Neural cell (in vitro differentiated cells): ENCODE results near the gene ST6GALNAC5. TPM values are rescaled to one million over a fixed set of nuclear protein-coding genes. Genes with fewer than 3 reads are reported as not detected.
"Not testable (repeated sequence)": the region's sequence is repeated elsewhere in the genome, so short reads cannot be mapped to it uniquely, and the experiment has no call there.

Source experiments
- H2AFZ ChIP-seq: fragments of 200-600, 300-800 bp; sonication (generic), shearing (Covaris generic); 2 replicates; pipeline ENCODE4 v1.6.0; 2014; ENCODE audit warnings: low read depth, mild to moderate bottlenecking, antibody characterized with exemption, low read length, moderate library complexity
- H3F3A ChIP-seq: fragments of 200-600 bp; shearing (Covaris generic); 2 replicates; pipeline ENCODE4 v1.6.1; 2016; ENCODE audit warnings: mild to moderate bottlenecking, moderate library complexity, mixed read lengths, antibody characterized with exemption, low read length; ENCODE audit not compliant: insufficient read depth, poor library complexity, severe bottlenecking
- H3K27ac ChIP-seq: fragments of 200-600, 300-800 bp; sonication (generic), shearing (Covaris generic); 2 replicates; pipeline ENCODE4 v1.5.1; 2014; ENCODE audit warnings: mild to moderate bottlenecking, low read length, moderate library complexity
- H3K27me3 ChIP-seq: fragments of 300-800, 200-600 bp; sonication (generic), shearing (Covaris generic); 2 replicates; pipeline ENCODE4 v1.6.0; 2014; ENCODE audit warnings: mild to moderate bottlenecking, low read depth, low read length, moderate library complexity; ENCODE audit not compliant: insufficient read depth
- H3K36me3 ChIP-seq: fragments of 300-800, 200-600 bp; sonication (generic), shearing (Covaris generic); 2 replicates; pipeline ENCODE4 v1.5.1; 2014; ENCODE audit warnings: mild to moderate bottlenecking, antibody characterized with exemption, low read length, moderate library complexity; ENCODE audit not compliant: insufficient read depth
- H3K4me2 ChIP-seq: fragments of 300-800, 200-600 bp; sonication (generic), shearing (Covaris generic); 2 replicates; pipeline ENCODE4 v1.6.0; 2014; ENCODE audit warnings: mild to moderate bottlenecking, low read length
- H3K4me3 ChIP-seq: fragments of 300-800, 200-600 bp; sonication (generic), shearing (Covaris generic); 2 replicates; pipeline ENCODE4 v1.5.1; 2014; ENCODE audit warnings: mild to moderate bottlenecking, low read length, moderate library complexity
- H3K79me2 ChIP-seq: fragments of 200-600 bp; shearing (Covaris generic); replicated peaks from 2 replicates; pipeline ENCODE4 v1.6.0; 2014; ENCODE audit warnings: mild to moderate bottlenecking, low read length, moderate library complexity; ENCODE audit not compliant: insufficient read depth
- H3K9ac ChIP-seq: fragments of 300-800, 200-600 bp; sonication (generic), shearing (Covaris generic); 2 replicates; pipeline ENCODE4 v1.6.1; 2016; ENCODE audit warnings: mild to moderate bottlenecking, low read length, mixed read lengths
- H3K9me2 ChIP-seq: fragments of 200-600 bp; shearing (Covaris generic); 2 replicates; pipeline ENCODE4 v1.6.1; 2016; ENCODE audit warnings: mild to moderate bottlenecking, low read length, mixed read lengths; ENCODE audit not compliant: insufficient read depth
- H3K9me3 ChIP-seq: fragments of 200-600, 300-800 bp; sonication (generic), shearing (Covaris generic); 2 replicates; pipeline ENCODE4 v1.6.1; 2016; ENCODE audit warnings: mild to moderate bottlenecking, mixed run types, low read length, moderate library complexity, mixed read lengths
- H4K20me1 ChIP-seq: fragments of 200-600 bp; shearing (Covaris generic); 2 replicates; pipeline ENCODE4 v1.6.1; 2016; ENCODE audit warnings: mild to moderate bottlenecking, mixed run types; ENCODE audit not compliant: insufficient read depth
- EP300 ChIP-seq: fragments of 450-650 bp; conservative IDR thresholded peaks from 2 replicates; pipeline ENCODE4 v1.6.1; 2014; ENCODE audit warnings: antibody characterized with exemption, mild to moderate bottlenecking, moderate library complexity; ENCODE audit not compliant: poor library complexity, severe bottlenecking
- EZH2 ChIP-seq: fragments of 200-600, 300-800 bp; shearing (Covaris generic), sonication (generic); IDR thresholded peaks from 2 replicates; pipeline ENCODE4 v1.6.1; 2014; ENCODE audit warnings: antibody characterized with exemption, low read length, borderline replicate concordance, mild to moderate bottlenecking; ENCODE audit not compliant: insufficient read depth, poor library complexity, severe bottlenecking
- MXI1 ChIP-seq: fragments of 450-650 bp; conservative IDR thresholded peaks from 2 replicates; pipeline ENCODE4 v1.6.1; 2014; ENCODE audit warnings: antibody characterized with exemption, mild to moderate bottlenecking; ENCODE audit not compliant: poor library complexity, severe bottlenecking
- POLR2AphosphoS5 ChIP-seq: IDR thresholded peaks from 2 replicates; pipeline ENCODE4 v1.6.1; 2012
- RAD21 ChIP-seq: fragments of 450-650 bp; conservative IDR thresholded peaks from 2 replicates; pipeline ENCODE4 v1.6.1; 2014; ENCODE audit warnings: antibody characterized with exemption, mild to moderate bottlenecking, moderate library complexity
- SMC3 ChIP-seq: fragments of 450-650 bp; conservative IDR thresholded peaks from 2 replicates; pipeline ENCODE4 v1.6.1; 2014; ENCODE audit warnings: antibody characterized with exemption, mild to moderate bottlenecking, moderate library complexity; ENCODE audit not compliant: poor library complexity
- TAF1 ChIP-seq: IDR thresholded peaks from 2 replicates; pipeline ENCODE4 v1.6.1; 2012; ENCODE audit warnings: low read depth
- polyA plus RNA-seq: library from polyadenylated mRNA; depleted of rRNA; stranded (reverse); fragments of >200 nt; gene quantifications from 2 replicates; pipeline ENCODE4 v1.2.3, GENCODE V29; 2014
- TF ChIP-seq, protein P1 (sequence below): IDR thresholded peaks from 2 replicates; pipeline ENCODE4 v1.6.1; 2012; ENCODE audit warnings: borderline replicate concordance
- TF ChIP-seq, protein P2 (sequence below): fragments of 450-650 bp; IDR thresholded peaks from 2 replicates; pipeline ENCODE4 v1.5.1; 2014; ENCODE audit warnings: antibody characterized with exemption, mild to moderate bottlenecking, moderate library complexity; ENCODE audit not compliant: poor library complexity, severe bottlenecking

ST6GALNAC5 gene
- polyA plus RNA-seq, 1 donor from 2014 or later: 57.3 TPM

DNA sequence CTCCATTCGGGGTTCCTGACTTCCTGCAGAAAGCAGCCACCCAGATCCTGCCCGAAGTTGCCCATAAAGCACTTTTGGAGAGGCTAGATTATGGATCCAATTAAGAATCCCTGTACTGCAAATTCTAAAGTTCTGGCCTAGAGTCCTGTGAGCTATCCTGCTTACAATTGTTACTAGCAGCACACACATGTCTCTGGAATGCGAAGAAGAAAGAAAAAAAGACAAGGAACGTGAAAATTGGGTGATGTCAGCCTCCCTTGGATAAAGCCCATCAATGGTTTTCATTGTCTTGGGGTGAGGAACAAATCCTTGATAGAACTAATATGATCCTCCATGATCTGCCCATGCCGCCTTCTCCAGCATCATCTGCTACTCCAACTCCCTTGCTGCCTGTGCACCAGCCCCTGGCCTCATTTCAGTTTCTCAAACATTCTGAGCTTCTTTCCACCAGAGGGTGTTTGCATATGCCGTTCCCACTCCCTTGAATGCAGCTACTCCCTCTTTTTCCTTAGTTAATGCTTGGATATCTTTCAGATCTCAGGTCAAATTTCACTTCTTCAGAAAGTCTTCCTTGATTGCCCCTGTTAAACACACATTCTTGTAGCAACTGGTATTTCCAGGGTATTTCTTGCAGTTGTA lies 94.0 kb downstream of the ST6GALNAC5 start:
- Histone ChIP-seq H4K20me1 (no peaks in the 10 kb centered on the region), H3F3A (no peaks in the 10 kb centered on the region), H2AFZ (no peak overlapping the region), H3K9me2 (no peaks in the 10 kb centered on the region), H3K79me2 (no peaks in the 10 kb centered on the region), H3K27me3 (no peaks in the 10 kb centered on the region), H3K4me3 (no peak overlapping the region), H3K36me3 (no peaks in the 10 kb centered on the region), H3K9me3 (no peaks in the 10 kb centered on the region), H3K9ac (no peak overlapping the region), H3K27ac (no peak overlapping the region), H3K4me2 (no peak overlapping the region)
- TF ChIP-seq POLR2AphosphoS5: no peak

DNA sequence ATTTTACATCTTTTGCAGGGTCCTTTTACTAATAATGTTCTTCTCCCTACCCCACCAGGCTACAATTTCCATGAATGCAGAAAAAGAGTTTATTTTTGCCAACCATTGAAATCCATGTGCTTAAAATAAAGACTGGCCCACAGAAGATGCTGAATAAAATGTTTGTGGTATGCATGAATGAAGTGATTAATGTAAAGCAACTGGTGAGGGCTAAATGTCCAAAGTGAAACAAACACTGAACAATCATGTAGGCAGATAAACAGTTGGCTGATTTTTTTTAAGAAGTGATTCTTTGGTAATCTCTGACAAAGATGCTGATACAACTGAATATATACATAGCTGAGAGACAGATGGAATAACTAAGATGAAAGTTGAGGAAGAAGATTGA lies 94.5 kb downstream of the ST6GALNAC5 start:
- Histone ChIP-seq H3K27me3 (no peaks in the 10 kb centered on the region), H3K36me3 (no peaks in the 10 kb centered on the region), H3K4me2 (no peak overlapping the region), H2AFZ (no peak overlapping the region), H3K9me2 (no peaks in the 10 kb centered on the region), H3K4me3 (no peak overlapping the region), H3K9me3 (no peaks in the 10 kb centered on the region), H3F3A (no peaks in the 10 kb centered on the region), H3K79me2 (no peaks in the 10 kb centered on the region), H3K9ac (no peak overlapping the region), H4K20me1 (no peaks in the 10 kb centered on the region), H3K27ac (no peak overlapping the region)
- TF ChIP-seq EZH2 (no peak), SMC3 (no peak), EP300 (no peak), TAF1 (no peak), POLR2AphosphoS5 (no peak), RAD21 (no peak), MXI1 (no peak)
- TF ChIP-seq, protein P1, sequence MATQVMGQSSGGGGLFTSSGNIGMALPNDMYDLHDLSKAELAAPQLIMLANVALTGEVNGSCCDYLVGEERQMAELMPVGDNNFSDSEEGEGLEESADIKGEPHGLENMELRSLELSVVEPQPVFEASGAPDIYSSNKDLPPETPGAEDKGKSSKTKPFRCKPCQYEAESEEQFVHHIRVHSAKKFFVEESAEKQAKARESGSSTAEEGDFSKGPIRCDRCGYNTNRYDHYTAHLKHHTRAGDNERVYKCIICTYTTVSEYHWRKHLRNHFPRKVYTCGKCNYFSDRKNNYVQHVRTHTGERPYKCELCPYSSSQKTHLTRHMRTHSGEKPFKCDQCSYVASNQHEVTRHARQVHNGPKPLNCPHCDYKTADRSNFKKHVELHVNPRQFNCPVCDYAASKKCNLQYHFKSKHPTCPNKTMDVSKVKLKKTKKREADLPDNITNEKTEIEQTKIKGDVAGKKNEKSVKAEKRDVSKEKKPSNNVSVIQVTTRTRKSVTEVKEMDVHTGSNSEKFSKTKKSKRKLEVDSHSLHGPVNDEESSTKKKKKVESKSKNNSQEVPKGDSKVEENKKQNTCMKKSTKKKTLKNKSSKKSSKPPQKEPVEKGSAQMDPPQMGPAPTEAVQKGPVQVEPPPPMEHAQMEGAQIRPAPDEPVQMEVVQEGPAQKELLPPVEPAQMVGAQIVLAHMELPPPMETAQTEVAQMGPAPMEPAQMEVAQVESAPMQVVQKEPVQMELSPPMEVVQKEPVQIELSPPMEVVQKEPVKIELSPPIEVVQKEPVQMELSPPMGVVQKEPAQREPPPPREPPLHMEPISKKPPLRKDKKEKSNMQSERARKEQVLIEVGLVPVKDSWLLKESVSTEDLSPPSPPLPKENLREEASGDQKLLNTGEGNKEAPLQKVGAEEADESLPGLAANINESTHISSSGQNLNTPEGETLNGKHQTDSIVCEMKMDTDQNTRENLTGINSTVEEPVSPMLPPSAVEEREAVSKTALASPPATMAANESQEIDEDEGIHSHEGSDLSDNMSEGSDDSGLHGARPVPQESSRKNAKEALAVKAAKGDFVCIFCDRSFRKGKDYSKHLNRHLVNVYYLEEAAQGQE: no peak
- TF ChIP-seq, protein P2, sequence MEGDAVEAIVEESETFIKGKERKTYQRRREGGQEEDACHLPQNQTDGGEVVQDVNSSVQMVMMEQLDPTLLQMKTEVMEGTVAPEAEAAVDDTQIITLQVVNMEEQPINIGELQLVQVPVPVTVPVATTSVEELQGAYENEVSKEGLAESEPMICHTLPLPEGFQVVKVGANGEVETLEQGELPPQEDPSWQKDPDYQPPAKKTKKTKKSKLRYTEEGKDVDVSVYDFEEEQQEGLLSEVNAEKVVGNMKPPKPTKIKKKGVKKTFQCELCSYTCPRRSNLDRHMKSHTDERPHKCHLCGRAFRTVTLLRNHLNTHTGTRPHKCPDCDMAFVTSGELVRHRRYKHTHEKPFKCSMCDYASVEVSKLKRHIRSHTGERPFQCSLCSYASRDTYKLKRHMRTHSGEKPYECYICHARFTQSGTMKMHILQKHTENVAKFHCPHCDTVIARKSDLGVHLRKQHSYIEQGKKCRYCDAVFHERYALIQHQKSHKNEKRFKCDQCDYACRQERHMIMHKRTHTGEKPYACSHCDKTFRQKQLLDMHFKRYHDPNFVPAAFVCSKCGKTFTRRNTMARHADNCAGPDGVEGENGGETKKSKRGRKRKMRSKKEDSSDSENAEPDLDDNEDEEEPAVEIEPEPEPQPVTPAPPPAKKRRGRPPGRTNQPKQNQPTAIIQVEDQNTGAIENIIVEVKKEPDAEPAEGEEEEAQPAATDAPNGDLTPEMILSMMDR: no peak

DNA sequence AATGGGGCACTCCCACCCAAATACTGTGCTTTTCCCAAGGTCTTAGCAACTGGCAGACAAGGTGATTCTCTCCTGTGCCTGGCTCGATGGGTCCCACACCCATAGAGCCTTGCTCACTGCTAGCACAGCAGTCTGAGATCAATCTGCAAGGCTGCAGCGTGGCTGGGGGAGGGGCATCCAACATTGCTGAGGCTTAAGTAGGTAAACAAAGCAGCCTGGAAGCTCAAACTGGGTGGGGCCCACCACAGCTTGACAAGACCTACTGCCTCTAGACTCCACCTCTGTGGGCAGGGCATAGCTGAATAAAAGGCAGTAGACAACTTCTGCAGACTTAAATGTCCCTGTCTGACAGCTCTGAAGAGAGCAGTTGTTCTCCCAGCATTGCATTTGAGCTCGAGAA lies 114.0 kb downstream of the ST6GALNAC5 start:
- not testable (repeated sequence) for H3K4me2 ChIP-seq, H2AFZ ChIP-seq

More for the DNA sequence above, 114.0 kb downstream of the ST6GALNAC5 start:
- not testable (repeated sequence) for H4K20me1 ChIP-seq, H3K4me3 ChIP-seq, H3K9me3 ChIP-seq, H3K9ac ChIP-seq, H3K9me2 ChIP-seq, H3K36me3 ChIP-seq, H3K27me3 ChIP-seq, H3K27ac ChIP-seq, H3F3A ChIP-seq, H3K79me2 ChIP-seq
